ENCODE data around the gene ERGIC3.

DNA sequence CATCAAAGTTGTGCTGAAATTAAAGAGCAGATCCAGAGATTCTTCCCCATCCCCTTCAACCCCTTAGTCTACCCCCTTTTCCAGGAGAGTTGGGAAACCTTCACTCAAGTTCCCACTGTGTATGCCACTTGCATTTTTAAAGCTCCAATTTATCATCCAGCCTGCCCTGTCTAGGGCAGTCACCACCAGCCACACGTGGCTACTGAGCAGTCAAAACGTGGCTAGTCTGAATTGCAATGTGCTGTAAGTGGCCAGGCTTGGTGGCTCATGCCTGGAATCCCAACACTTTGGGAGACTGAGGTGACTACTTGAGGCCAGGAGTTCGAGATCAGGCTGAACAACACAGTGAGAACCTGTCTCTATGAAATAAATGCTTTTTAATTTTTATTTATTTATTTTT, 34.9 kb downstream of the ERGIC3 start:
- no peak for TF ChIP-seq CTCF (IDR thresholded peaks at IDR 0.05)
- TF ChIP-seq ZFX (IDR thresholded peaks at IDR 0.05; ENCODE audit: borderline replicate concordance): no peak
